Left hindlimb (tissue), 1 donor: ENCODE measurements around the gene EMID1.
A peak's percentile ranks its signal among the peaks of the same experiment; 100 is the strongest.

Experiments used
- DNase-seq: peaks from one replicate; pipeline ENCODE4 v3.0.0-alpha.2; 2018

The EMID1 gene

DNA sequence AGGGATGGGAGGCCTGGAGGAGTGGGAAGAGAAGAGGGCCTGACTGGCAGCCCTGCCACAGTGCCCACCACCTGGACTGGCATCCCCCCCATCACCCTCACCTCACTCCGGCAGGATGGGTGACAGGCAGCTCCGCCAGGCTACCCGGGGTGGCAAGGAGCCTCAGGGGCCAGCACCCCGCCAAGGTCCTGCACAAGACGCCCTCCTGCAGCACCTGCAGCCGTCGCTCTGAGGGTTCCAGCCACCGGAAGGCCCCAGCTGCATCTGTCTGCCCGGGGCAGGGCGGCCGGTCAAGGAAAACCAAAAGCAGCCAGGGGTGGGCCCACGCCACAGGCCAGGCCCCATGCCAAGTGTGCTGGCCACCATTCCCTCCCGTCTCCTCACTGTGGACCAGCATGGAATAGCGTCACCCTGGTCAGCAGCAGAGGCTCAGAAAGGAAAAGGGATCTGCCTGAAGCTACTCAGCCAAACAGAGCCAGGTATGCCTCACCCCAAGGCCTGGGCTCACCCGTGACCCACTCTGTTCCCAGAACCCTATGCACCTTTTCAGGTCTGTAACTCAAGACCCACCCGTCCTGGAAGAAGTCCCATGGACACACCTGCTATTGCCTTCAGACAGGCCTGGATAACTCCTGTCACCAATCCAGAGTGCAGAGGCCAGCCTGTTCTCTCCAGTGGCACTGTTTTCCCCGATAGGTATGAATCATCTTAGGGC lies 55.1 kb downstream of the EMID1 start:
- no peak for DNase-seq

DNA sequence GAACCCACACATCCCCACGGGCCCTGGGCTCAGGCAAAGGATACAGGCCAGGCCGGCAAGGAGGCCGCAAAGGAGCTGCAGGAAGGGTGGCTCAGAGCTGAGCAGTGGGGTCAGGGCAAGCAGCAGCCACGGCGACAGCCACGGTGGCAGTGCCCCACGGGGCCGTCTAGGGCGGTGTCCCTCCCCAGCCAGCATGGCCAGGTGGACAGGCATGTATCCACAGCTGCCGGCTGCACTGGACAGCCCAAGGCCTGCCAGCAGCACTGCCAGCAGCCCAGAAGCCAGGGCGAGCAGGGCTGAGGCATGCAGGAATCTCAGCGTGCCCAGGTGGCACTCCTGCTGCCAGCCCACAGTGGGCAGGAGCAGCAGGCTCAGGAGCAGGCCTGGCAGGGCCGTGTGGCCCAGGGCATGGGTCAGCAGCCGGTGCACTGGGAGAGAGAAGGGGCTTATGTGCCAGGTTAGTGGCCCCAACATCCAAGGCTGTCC lies 58.1 kb downstream of the EMID1 start:
- no peak for DNase-seq

DNA sequence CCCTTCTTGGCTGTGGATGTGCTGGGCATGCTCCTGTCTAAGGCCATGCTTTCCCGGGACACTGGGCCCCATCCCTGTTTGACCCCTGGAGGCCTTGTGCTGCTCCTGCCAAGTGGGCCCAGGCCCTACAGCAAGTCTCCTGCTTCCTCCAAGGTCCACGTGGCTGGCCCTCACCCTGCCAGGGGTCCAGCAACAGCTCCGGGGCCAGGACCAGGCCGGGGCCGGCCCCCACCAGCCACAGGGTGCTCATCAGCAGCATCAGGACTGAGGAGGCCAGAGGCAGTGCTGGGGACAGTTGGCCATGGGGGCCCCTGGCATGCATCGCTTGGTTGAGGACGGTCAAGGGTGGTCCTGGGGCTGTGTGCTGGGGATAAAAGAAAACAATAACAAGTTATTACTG lies 59.6 kb downstream of the EMID1 start:
- DNase-seq: no peak

DNA sequence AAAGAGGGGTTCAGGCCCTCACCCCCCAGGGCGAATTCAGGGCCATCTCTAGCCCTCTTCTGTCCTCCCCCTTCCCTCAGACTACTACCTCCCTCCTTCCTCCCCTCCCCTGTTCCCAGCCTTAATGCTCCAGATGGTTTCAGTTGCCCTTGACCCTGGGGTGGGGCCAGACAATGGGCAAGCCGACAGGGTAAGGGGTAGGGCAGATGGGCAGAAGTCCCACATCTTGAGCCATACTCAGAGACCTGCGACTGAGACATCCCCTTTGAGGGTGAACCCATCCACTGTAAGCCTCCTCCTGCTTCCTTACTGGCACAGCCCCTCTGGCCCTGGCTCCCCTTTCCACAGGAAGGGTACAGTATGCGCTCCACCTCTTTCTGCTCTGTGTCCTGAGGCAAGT lies 60.2 kb downstream of the EMID1 start:
- no peak for DNase-seq

DNA sequence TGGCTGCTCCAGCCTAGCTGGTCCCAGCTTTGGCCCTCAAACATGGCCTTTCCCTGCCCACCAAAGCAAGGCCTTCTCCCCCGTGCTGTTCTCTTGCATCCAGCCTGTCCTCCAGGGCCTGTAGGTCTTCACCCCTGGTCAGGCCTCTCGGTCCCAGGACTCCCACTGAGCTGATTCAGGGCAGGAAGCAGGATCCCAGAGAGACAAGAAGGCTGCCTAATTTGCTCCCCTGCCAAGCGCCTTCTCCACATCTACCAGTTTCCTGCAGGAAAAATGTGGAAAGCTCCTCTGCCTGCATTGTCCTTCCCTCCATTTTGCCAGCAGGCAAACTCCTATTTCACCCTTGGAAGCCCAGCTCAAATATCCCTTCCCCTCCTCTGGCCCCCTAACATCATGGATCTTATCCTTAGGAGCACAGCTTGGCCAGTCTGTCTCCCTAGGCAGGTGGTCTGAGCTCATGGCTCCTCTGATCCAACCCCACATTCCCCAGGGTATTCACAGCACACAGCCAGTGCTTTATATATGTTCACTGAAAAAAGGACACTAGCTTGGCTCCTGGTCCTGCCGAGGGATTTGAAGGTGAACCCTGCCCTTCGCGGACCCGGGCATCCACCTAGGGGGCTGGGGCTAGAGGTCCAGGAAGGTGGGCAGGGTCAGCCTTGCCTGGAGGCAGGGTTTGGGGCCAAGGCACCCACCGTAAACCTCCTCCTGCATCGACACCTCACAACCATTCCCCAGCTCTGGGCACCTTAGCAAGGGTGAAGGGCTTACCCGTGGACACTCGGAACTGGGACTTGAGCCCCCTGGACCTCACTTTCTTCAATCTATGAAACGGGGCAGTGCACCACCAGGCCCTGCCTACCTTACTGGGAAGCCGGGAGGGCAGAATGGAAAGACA lies 61.1 kb downstream of the EMID1 start:
- DNase-seq: no peak

DNA sequence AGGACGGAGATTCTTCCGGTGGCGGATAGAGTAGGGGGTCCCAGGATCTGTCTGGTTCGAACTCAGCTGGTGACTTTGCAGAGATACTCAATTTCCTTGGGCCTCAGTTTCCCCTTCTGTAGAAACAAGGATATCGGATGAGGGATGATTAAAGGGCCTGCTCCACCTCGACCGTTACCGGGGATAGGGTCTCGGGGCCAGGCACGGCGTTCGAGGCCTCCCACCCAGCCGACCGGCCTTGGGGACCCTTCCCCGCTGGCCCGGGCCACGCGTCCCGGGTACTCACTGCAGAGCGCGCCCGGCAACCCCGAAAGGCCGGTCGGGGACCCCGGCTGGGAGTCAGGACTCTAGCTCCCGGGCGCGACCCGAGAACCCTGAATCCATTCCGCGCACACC lies 61.8 kb downstream of the EMID1 start:
- DNase-seq: no peak

DNA sequence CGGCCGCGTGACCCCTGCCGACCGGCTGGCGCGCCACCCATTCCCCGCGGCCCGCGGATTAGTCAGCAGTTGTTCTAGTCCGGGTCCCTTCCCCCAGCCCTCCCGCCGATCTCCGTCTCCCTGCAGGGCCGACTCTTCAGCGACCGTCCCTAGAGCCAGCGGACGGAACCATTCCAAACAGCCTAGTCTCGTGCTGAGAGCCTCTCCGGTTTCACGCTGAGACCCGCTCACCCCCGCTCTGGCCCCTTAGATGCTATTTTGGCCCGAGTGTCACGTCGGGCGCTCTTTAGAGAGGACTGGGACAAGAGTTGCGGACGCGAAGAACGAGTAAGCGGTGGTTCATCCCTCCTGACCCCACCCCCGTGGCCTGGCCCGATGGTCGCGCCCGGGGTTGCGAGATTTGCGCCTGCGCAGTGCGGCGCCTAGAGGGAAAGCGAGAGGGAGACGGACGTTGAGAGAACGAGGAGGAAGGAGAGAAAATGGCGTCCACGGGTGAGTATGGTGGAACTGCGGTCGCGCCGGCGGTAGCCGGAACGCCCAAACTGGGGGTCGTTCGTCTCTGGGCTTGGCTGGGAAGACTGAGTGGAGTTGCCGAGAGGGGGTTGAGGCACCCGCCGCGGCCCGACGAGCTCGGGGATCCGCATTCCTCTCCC lies 62.3 kb downstream of the EMID1 start, which contains the start of the genes EWSR1 and RHBDD3:
TSS of gene EWSR1 (plus strand) at position 411 of the 653 bp plus-strand sequence. CDS start at position 480, 69 bp downstream.
TSS of gene RHBDD3 (minus strand) at position 124 of the 653 bp plus-strand sequence. CDS start 2,355 bp downstream, outside the sequence.
- DNase-seq: peak; percentile 96

DNA sequence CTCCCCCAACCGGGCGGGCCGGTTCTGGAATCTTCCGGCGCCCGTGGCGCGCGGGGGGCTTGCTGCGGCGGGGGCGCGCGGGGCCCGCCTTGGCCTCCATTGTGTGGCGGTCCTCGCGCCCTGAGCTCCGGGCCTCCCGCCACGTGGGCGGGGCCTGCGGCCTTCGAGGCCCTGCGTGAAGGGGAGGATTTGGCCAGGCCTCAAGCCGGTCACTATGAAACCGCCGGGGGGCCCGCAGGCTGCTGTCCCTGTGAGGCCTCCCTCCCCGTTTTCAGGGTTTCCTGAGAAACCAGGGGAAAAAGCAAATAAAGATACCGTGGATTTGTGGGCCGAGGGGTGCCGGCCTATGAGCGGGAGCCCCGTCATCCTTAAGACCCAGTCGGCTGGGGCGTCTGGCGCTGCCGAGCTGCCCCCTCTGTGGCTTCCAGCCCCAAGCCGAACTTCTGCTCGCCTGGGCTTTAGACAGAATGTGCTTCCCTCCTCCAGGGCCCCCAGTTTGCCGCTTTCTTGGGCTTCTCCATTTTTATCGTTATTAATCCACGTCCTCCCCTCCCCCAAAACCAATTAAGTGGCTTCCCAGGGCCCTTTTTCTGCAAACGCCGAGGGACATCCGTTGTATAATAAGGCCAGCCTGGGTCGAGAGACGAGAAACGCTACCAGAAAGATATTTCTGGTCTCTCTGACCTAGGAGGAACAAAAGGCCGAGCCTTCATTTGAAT lies 63.0 kb downstream of the EMID1 start:
- DNase-seq: peak; percentile 87

DNA sequence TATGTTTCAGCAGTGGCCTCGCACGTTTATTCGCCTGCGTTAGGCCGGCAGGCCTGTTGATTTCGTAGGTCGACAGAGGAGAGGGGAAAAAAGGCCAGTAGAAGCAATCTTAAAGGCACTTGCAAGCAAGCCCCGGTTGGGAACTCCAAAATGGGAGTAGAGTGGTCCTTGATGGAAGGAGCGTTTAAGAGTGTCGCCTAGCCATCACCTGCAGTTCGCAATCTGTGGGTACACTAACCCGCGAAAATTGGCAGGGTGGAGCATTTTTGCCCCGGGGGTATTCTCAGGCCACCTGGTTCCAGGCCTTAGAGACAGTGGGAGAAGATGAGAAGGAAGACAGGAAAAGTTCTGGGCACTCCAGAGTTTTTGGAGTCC lies 63.5 kb downstream of the EMID1 start:
- no peak for DNase-seq

DNA sequence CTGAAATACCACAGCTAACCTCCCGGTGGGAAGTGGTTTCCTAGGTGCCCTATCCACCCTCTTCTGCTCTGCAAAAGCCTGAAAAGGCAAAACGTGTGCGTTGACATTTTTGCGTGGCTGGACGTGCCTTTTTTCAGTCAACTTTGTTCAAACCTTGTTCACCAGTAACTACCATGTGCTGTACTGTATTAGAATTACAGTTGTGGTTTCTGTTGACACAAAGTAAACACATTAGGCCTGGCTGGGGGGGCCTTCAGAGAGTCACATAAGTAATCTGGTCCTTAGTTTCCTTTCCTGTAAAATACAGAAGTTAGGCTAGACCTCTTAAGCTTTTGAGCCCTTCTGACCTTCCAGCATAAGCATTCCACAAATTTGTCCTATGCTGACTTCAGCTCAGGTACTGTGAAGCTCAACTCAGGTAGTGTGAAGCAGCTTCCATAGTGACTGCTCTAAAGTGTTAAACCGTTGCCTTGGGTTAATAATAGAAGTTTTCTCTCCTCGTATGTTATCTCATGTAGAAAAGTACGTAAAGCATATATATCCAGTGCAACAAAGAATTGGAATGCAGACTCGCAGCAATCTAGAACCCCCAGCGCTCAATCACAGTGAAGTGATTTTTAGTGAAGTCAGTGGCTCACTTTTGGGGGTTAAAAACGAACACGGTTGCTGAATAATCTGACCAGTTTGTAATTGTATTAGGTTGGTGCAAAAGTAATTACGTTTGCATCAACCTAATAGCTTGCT lies 64.2 kb downstream of the EMID1 start:
- DNase-seq: no peak

DNA sequence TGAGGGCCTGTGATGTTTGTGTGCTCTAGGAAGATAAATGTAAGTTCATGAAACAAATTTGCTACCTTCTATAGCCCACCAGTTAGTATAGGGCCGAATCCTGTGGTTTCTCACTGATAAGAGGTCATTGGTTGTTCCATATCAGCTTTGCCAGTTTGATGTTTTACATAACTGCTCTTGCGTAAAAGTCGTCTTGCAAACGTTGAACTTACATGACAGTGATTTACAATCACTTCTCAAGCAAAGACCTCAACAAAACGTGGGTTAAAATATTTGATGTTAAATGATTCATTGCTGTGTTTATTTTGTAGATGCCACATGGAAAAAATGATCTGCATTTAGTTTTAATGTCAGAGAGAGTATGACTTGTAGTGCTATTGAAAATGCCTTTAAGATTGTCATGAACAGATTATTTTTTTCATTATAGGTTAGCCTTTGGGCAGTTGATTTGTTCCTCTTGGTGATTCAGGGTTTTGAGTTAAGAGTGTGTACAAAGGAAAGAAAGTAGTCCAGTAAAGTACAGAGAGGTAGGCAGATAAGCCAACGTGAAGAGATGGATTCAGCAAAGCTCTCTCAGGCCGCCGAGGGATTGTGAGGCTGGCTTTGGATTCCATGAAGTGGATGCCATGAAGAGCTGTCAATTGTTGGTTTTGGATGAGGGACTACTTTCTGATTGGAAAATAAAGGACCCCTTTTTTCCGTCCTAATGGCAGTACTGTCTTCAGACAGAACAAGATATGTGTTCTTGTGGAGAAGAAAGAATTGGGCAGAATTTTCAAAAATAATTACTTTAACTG lies 65.0 kb downstream of the EMID1 start:
- DNase-seq: no peak

DNA sequence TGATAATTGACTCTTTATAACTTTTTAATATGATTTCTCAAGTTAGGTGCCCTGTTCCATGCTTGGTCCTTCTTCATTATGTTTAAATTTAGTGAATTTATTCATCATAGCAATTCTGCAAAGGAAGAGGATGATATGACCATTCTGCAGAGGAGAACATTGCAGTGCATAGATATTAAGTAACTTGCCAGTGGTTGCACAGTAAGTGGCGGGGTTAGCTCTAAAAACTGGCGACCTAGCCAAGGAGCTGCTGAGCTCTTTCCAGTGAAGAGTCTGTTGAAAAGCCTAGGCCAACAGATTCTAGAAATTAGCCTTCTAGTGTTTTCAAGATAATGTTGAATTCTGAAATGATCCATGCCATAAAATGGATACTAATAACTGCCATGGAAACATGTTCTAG lies 66.9 kb downstream of the EMID1 start:
- no peak for DNase-seq

DNA sequence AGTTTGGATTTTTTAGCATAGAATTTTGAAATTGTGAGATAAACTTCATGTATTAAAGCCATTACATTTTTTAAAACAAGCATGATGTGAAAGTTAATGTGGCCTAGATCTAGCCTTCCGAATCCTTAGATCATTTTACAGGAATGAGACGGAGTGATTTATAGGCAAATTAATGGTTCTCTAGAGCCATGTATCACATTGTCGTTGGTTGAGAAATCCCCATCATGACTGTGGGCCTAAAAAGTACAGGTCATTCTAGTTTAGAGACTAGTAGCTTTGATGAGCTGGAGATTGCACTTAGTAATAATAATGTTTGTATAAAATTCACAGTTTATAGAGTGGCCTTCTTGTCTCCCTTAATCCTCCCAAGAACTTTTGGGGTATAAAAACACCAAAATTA lies 69.5 kb downstream of the EMID1 start:
- DNase-seq: no peak

DNA sequence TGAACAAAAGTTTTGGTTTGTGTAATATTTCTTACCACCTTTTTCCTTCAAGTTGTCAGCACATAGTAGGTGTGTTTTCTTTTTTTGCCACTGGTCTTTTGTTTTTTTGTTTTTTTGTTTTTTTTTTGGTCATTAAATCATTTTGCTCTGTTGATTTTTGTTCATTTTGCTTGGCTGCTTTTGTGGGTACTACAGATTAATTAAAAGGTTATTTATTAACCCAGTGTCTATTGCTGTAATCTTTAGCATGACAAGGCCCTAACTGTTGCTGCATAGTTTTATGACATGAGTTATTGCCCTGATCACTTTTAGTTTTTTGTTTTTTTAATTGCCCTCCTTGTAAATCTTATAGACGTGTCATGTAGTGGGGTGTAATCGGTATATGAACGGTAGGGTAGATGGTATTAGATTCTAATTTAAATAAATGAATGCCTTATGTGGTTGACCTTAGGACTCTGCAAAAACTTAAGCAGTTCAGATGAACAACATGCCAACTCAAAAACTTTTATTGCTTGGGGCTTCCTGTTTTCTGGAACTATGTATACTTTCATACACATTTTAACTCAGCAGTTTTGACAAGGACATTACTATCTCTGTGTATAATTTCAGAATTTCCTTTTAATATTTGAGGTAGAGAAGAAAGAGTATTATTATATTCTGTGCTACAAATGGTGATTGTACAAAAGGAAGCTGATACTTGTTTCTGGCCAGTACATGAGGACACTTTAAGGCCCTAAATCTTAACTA lies 70.3 kb downstream of the EMID1 start:
- DNase-seq: no peak

DNA sequence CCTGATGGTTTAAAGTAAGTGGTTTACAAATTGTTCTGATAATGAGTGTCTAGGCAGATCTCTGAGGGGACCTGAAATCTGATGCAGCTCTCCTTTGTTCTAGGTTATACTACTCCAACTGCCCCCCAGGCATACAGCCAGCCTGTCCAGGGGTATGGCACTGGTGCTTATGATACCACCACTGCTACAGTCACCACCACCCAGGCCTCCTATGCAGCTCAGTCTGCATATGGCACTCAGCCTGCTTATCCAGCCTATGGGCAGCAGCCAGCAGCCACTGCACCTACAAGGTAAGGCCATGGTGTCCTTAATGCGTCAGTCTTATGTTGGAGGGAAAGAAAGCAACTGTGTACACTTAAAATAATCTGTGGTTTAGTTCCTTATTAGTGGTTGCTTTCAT lies 72.2 kb downstream of the EMID1 start:
- DNase-seq: no peak

DNA sequence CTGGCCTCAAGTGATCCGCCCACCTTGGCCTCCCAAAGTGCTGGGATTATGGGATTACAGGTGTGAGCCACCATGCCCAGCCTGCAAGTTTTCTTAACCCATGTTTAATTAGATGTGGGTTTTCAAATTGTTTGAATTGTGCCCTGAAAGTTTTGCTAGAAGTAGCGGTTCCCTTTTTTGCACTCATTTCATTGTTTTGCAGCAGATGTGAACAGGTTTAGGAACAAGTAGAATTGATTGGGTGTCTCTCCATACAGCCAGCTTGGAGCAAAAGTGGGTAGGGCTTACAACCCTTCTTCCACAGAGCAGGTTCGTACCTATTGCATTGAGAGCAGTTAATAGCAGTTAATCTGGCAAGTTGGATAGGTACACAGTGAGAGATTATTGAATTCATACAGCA lies 78.5 kb downstream of the EMID1 start:
- DNase-seq: no peak

DNA sequence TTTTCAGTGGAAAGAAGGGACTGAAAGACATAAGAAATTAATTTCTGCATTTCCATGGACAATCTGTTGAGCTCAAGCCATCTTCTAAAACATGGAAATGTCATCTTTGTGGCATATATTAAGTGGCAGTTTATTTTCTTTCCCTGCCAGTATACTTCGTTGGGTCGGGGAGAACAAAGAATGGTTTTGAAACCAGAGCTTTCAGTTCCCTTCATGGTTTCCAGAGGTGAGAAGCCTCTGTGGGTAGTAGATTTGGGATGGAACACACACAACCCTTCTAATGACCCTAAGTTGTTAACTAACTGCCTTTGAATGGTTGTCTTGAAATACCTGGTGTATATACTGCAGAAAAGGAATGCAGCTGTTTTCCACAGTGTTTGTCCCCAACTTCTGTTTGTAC lies 83.1 kb downstream of the EMID1 start:
- DNase-seq: no peak

DNA sequence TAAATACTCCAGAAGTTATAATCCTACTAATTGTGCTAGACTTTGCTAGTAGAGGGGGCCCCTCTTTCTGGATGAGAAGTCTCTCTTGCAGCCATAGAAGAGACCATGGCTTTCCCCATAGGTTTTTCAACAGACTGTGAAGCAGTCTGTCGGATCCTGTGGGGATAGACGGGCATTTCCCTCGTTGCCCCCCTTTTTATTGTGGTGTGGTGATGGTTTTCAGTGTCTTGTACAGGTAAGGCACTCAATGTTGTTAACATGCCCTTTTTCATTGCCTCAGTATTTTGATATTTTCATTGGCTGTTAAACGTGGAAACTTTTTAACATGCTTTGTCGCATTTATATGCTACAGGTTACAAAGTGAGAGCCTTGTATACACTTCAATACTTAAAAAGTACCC lies 84.4 kb downstream of the EMID1 start:
- DNase-seq: no peak

DNA sequence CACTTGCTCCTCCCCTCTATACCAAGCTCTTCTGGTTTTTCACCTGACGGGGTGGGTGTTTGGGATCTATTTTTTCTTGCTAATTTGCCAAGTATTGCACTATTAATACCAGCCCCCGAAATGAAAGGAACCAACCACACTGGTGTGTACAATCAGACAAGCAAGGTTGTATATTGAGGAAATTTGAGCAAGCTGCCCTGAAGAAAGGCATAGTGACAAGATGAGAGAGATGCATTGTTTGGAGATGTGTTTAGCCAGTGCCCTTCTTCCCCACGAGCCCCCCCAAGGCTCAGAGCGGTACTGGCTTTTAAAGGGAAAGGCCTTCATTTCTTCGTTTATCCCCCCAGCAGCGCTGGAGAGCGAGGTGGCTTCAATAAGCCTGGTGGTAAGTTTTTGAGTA lies 85.5 kb downstream of the EMID1 start:
- no peak for DNase-seq

DNA sequence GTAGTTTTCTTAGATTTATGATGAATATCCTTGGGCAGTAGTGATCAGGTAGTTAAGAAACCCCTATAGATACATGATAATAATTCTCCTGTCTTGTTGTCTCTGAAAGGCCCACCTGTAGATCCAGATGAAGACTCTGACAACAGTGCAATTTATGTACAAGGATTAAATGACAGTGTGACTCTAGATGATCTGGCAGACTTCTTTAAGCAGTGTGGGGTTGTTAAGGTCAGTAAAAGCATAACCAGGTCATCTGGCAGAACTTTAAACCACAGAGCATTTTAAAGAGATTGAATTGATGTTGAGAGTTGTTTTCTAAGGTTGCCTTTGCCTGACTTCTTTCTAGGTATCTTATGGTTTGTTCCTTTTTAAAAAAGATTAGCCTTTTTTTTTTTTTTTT lies 86.7 kb downstream of the EMID1 start:
- DNase-seq: no peak
